GM19239 (cell line): ENCODE results near the gene TNIK.
"Not testable (repeated sequence)": the region's sequence is repeated elsewhere in the genome, so short reads cannot be mapped to it uniquely, and the experiment has no call there.

ENCODE experiments used
- DNase-seq: peaks from one replicate; pipeline ENCODE4 v3.0.0; 2011; ENCODE audit warnings: low spot score; ENCODE audit not compliant: insufficient read length
- FAIRE-seq: peaks from 2 replicates; lab custom pipeline; 2011; peaks lifted over from hg19 to GRCh38; lab: Jason Lieb, UNC

The TNIK gene

DNA sequence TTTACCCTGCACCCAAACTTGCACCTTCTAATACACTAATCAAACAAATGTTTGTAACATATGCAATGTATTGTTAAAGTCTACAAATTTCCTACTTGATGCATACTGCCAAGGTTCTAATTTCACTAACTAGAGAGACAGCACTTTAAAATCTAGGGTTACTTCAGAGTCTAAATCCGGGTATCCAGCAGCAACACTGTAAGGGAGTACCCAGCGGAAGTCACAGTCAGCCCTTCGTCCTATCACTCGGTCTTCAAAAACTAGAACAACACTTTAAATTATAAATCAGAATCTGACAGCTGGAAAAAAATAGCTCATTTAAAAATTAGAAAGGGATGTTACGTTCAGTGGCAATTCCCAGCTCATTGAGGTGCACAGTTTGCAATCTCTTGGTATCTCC lies 8.3 kb downstream of the TNIK start:
- no peak for DNase-seq
- FAIRE-seq: no peak

DNA sequence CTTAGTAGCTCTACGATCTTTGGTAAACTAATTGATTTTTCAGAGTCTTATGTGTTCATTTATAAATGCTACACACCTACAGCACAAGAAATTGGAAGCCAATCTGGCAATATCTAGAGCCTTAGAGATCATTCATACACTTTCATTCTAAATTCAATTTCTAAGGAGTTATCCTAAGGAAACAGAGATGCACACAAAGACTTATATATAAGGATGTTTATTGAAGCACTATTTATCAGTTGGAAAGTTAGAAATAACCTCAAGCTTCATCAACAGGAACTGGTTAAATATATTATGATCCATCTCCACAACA lies 12.7 kb downstream of the TNIK start:
- DNase-seq, FAIRE-seq: not testable (repeated sequence)

DNA sequence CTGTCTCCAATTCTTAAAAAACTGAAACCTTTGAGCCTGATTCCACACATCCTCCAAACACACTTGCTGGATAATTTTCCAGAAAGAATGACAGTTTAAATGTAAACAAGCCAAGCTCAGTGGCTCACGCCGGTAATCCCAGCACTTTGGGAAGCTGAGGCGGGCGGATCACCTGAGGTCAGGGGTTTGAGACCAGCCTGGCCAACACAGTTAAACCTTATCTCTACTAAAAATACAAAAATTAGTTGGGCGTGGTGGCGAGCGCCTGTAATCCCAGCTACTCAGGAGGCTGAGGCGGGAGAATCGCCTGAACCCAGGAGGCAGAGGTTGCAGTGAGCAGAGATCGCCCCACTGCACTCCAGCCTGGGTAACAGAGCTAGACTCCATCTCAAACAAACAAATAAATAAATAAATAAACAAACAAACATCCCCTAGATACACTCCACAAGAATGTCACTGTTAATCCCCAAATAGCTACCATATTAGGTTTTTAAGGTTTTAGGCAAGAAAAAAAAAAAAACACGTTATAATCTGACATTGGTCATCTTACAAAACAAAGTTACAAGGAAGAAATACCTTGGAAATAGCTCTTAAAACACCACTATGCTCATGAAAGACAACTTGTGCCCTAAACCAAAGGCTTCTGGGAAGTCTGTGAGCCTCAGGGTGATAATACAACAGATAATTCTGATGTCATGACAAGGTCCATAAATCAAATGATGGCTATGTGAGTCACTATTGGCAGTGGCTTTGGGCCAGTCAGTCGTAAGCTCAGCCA lies 13.2 kb downstream of the TNIK start:
- no peak for DNase-seq
- FAIRE-seq: no peak

DNA sequence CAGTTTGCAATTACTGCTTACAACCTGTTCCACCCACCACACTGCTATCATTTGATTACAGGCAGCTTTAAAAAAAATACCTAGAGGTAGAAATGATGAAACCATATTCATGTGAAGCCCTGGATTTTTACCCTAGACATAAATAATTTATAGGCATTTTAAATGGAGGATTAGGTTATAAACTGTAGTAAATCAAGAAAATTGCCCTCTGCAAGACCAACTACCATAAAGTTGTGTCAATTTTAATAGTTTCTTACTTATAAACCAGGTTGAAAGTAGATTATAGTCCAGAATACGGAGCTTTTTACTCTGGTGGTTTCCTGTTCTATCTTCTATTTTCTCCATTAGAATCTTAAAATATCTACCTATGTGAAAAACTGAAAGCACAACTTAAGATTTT lies 13.9 kb downstream of the TNIK start:
- DNase-seq (no peak), FAIRE-seq (no peak)

DNA sequence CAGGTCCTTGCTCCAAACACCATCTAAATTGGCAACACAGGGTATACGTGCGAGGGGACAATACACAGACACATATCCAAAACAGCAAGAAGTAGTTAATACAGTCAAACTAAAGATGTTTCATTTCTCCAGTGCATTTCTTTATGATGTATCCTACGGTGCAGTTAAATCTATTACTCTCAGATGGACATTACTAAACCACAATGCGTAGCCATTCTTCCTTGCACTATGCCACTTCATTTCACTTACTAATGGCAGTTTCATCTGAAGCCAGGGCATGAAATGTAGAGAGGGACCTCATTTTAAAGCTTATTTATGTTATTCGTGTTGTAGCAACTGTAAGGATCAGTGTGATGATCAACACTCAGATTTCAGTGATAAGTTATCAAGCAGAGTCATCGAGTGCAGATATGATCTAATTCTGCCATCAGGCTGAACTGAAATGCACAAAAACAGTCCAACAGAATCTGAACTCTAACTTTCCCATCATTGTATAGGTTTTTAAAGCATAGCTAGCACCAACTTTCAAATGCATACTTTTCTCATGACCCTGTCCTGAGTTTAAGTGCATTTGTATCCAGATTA lies 14.5 kb downstream of the TNIK start:
- FAIRE-seq: no peak
- no peak for DNase-seq

DNA sequence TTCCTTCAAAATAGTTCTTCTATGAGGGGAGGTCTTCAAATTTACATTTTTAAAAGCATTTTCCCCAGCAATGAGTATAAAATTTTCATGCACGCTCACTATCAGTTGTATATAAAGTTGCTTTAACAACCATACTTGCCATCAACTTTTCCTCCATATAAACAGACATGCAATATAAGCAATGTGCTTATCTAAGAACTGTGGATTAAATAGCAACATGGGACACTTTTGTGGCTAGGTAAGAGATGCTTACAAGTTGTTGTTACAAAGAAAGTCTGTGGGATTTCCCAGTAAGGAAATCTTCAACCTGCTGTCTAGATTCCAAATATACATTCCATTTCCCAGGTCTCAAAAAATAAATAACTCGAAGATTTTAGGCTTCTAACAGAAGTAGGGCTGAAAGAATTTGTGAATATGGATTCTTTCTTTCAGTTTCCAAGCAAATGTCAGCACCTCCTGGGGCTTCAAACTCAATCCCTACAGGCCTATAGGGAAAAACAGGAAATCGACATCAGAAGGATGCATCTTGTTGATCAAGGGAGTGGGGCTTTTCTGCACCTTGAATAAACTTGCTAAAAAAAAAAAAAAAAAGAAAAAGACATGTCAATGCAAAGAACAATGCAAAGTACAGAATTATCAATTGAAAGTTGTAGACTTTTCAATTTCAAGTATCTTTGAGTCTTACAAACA lies 16.1 kb downstream of the TNIK start:
- no peak for FAIRE-seq

DNA sequence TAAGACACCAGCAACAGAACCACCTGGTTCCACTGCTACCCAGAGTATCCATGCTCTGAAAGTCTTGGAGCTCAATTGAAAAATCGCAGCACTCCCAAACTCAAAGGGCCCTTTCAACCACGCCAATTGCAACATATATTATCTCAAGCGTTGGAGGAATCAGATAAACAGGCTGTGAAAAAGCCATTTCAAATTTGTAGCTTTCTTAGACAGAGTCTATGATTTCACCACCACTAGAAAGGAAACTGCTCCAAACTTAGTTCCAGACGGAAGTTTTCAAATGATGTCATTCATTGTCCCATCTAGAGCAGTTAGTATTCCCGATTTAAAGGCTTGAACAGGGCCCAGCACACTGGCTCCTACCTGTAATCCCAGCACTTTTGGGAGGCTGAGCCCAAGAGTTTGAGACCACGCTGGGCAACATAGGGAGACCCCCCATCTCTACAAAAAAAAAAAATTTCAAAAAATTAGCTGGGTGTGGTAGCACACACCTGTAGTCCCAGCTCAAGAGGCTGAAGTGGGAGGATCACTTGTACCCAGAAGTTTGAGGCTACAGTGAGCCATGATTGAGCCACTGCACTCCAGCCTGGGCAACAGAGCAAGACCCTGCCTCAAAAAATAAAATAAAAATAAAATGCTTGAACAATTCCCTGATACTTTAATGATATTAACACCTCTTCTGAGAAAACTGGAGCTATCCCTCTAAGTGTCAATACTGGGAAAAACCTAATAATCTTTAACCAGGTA lies 16.8 kb downstream of the TNIK start:
- FAIRE-seq: no peak
- no peak for DNase-seq

More for the DNA sequence above, 16.1 kb downstream of the TNIK start:
- DNase-seq: no peak

DNA sequence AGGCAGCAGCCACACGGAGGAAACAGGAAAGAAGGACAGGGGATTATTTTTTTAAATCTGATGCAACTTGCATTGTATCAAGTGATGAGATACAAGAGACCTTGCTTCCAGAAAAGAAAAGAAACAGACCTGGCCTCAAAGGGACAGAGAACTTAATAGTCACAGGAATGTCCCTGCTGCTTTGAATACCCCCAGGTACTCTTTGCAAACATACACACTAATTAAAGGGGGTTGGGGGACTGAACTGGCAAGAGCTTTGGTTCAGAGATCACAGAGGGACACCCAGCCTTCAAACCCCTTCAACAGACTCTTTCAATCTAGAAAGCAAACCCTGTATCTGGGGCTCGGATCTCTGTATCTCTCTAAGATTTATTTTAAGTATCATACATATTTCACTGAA lies 18.0 kb downstream of the TNIK start:
- DNase-seq: no peak
- peak; percentile 37 for FAIRE-seq

DNA sequence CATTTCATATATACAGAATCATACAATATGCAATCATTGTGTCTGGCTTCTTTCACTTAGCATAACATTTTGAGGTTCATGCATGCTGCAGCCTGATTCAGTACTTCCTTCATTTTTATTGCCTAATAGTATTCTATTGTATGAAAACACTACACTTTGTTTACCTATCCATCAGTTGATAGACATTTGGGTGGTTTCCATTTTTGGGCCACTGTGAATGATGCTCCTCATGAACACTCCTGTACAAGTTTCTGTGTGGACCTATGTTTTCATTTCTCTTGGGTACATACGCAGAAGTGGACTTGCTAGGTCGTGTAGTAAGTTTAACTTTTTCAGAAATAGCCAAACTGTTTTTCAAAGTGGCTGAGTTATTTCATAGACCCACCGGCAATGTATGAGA lies 18.8 kb downstream of the TNIK start:
- DNase-seq: no peak
- no peak for FAIRE-seq

DNA sequence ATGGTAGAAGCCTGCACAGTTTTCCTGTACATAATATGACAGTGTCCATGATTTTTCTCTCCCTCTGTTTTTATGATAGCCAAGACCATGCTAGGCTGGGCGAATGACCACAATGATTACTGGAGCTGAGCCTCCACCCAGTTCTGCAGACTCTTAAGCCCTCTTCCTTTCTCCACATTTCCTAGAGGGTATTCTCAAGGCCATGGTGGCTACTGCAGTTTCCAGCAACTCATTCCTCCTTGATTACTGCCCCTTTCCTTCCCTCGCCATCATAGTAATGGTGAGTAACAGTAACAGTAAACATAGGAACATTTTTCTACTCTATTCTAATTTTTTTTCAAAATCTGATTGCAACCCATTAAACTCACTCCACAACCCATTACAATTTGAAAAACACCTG lies 20.2 kb downstream of the TNIK start:
- FAIRE-seq (no peak), DNase-seq (no peak)

DNA sequence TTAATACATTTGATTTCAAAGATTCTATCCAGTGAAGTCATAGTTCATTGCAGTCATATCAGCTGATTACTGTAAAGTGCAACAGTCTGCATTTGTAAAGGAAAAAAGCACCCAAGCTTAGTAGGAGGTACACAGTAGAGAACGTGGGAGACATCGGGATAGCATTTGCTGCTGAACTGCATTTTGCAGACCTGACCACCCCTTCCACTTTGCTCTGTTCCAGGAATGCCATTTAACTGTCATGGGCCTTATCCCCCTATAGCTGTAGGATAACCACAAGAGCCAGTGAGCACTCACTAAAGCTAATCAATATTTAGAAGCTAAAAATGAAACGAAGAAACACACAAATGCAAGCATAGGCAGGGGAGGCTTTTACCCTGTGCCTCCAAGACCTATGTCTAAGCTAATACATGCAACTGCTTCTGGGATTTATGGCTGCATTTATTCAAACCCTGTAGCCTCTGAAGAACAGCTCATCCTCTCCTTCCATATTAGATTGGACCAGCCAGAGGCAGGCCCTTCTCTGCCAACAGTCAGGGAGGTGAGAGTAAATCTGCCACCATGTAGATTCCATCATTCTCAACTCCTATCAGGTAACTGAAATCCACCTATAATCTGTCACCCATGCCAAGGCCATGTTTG lies 23.0 kb downstream of the TNIK start:
- FAIRE-seq (no peak), DNase-seq (no peak)

DNA sequence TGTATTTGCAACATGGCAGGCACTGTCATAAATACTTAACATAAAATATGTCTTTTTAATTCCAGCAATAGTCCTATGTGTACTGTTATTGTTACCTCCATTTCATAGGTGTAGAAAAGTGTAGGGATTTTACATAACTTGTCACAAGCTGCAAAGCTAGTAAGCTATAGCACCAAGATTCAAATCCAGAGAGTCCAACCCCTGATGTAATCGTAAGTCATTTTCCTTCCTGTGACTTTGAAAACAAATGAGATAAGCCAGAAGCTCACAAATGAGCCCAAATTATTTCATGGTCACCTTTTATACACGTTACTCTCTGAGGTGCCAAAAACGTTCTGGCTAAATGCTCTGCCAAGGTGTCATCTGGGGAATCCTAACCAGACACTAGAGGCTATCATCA lies 23.8 kb downstream of the TNIK start:
- FAIRE-seq (no peak), DNase-seq (no peak)

DNA sequence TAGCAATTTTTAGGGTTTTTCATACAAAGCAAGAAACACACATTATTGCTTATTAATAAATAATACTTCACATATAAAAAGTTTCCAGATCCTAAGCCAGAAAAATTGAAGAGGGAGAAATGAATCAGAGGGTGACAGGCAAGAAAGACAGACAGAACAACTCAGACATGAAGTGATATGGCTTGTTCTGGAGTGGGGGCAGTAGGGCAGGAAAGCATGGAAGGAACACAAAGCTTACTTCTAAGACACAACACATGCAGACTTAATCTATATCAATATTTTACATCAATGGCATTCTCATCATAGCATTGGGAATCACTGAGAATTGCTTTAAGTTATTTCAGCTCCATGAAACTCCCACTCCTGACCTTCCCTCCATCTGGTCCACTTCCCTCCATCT lies 24.4 kb downstream of the TNIK start:
- DNase-seq: no peak
- no peak for FAIRE-seq

DNA sequence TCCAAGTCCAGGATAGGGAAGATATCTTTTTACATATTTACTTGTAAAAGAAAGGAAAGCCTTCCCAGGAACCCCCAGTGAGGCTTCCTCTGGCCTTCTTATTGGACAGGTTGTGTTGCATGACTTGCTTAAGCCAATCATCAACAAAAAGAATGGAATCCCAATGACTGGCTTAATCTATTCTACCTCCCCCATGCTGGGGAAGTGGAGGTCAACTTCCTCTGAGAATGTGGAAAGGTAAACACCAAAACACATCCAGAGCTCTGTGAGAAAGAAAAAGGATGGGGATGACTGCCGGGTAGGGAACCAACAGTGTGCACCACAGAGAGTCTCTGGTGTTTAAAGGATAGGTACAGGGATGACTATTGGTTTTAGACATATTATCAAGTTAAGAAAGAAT lies 25.1 kb downstream of the TNIK start:
- FAIRE-seq (no peak), DNase-seq (no peak)

DNA sequence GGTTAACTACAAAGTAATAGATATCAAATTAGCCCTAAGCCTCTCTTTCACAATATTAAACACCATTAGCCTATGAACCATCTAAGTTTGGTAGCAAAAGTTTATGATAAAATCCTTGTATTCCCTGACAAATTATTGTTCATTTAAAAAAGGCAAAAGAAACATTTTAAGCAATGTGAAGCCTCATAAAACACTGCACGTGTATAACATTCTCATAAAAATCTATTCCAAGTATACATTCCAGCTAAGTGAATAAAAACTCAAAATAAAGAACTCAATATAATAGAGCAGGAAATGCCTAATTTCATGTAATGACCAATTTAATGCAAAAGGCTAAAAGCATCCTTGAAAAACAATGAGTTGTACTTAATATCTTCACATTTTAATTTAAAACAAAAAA lies 27.7 kb downstream of the TNIK start:
- FAIRE-seq: no peak
- DNase-seq: no peak

DNA sequence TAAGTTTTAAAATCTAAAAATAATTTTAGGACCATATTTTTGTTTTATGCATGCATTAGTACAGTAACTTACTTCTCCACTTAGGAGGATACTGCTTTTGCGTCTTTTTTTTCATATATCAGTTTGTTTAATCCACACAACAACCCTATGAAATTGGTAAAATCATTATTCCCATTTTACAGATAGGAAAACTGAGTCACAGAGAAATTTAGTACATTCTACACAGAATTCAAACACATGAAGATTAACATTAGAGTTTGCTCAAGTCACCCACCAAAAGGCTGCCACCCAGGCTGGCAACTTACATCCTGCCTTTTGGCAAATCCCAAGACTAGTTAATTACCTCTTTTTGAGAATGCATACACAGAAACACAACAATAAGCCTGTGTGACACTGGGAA lies 28.7 kb downstream of the TNIK start:
- no peak for FAIRE-seq
- DNase-seq: no peak

DNA sequence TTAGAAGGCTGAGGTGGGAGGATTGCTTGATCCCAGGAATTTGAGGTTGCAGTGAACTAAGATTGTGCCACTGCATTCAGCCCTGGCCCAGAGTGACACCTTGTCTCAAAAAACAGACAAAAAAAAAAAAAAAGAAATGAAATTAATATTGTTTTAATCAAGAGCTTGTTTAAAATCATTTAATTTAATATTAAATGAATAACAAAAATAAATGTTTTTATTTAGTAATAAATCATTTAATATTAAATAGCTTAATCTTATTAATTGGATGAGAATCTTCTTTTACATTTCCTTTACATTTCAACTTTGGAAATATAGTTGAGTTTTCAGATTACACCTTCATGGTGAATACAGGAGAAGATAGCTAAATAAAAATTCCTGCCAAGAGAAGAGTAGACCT lies 29.7 kb downstream of the TNIK start:
- DNase-seq (no peak), FAIRE-seq (no peak)

DNA sequence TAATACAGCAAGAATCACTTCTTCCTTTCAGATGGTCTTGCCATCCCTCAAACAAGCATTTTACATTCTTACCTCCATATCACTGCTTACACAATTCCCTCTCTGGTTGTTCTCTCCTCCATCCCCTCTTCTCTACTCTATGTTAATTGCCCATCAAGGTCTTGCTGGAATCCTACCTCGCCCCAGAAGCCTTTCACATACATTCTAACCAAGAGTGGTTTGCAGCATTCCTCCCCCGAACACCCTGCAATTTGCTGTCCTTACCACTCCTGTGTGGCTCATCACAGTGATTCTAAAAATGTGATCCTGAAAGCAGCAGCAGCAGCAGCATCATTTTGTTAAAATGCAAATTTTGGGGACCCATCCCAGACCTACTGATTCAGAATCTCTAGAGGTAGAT lies 30.6 kb downstream of the TNIK start:
- DNase-seq (no peak), FAIRE-seq (peak; percentile 66)

DNA sequence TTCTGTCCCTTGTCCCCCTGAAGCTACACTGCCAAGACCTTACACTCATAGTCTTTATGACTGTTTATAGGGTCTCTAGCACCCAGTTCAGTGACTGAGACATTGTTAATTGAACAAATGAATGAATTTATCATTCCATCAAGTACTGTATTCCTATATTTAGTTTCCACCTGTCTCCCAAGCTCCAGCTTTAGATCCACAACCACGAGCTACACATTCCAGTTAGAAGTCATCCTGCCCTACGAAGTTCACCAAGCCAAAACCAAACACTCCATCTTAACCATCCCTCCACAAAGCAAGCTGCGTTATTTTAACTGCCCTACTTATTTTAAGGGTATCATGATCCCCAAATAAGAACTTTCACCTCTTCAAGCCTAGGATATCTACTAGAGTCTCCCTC lies 31.3 kb downstream of the TNIK start:
- DNase-seq (no peak), FAIRE-seq (peak; percentile 54)

DNA sequence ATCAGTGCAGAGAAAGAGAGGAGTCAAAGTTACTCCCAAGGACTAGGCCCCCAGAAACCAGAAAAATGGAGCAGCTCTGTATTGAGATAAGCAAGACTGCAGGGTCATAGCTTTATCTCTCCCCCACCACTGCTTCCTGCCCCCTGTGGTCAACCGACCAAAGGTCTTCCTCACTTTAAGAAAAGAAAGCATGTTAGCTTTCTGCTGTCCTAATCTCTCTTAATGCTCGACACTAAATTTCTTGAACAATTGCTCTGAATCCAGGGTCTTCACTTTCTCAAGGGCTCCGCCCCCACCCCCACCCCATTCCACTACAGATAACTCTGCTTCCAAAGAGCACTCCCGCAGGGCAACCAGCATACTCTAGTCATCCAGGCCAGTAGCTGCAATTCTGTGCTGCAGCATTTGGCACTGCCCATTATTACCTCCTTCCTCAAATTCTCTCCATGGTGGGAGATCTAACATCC lies 31.9 kb downstream of the TNIK start:
- FAIRE-seq (peak; percentile 80), DNase-seq (no peak)
